ENCODE data around the gene BORCS5.
"Not testable (repeated sequence)": the region's sequence is repeated elsewhere in the genome, so short reads cannot be mapped to it uniquely, and the experiment has no call there.

The BORCS5 gene

DNA sequence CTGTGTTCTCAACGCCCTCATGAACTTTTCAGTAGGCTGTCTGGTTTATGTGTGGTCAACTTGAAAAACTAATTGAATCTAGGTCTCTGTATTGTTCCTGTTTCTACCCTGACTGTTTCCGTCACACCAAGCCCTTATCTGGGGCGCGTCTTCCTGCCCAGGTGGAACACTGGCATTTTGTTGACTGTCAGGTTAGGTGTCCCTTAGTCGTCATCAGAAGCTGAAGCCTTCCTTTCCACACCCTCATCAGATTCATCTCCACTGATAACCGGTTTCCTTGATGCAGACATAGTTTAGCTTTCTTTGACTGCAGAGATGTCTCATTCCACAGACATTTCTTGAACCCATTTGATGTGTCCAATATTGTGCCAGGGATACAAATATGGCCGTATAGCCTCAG, 109.3 kb downstream of the BORCS5 start:
- peaks cover 4% of the 10 kb centered on the region for H3K27me3 Mint-ChIP-seq (ENCODE audit: low read depth, poor library complexity)
- peaks cover 49% of the 10 kb centered on the region for H3K36me3 Mint-ChIP-seq (ENCODE audit: low read depth)
- no peak for TF ChIP-seq CTCF (IDR thresholded peaks at IDR 0.05)
- no peak for DNase-seq
- no peaks in the 10 kb centered on the region for H3K4me1 Mint-ChIP-seq
- H3K27ac Mint-ChIP-seq, result peak overlapping the region; percentile 8
- no peak overlapping the region for H3K4me3 Mint-ChIP-seq
- peaks cover 24% of the 10 kb centered on the region for H3K9me3 Mint-ChIP-seq

- Mint-ChIP-seq H3K4me3 (no peak overlapping the region), H3K27me3 (ENCODE audit: low read depth, poor library complexity) (no peaks in the 10 kb centered on the region), H3K4me1 (peaks cover 7% of the 10 kb centered on the region), H3K27ac (peak overlapping the region; percentile 53), H3K36me3 (ENCODE audit: low read depth) (peaks cover 58% of the 10 kb centered on the region), H3K9me3 (peaks cover 32% of the 10 kb centered on the region)
- no peak for TF ChIP-seq CTCF (IDR thresholded peaks at IDR 0.05)
- no peak for DNase-seq
Observed at GRCh38 chr12:12467264-12467663, 110.4 kb downstream of the BORCS5 start.

GRCh38 chr12:12467688-12468261, 110.9 kb downstream of the BORCS5 start:
- Mint-ChIP-seq H3K4me3 (no peak overlapping the region), H3K27me3 (ENCODE audit: low read depth, poor library complexity) (no peaks in the 10 kb centered on the region), H3K9me3 (peaks cover 32% of the 10 kb centered on the region), H3K27ac (peak overlapping the region; percentile 53), H3K4me1 (peaks cover 7% of the 10 kb centered on the region), H3K36me3 (ENCODE audit: low read depth) (peaks cover 58% of the 10 kb centered on the region)
- no peak for DNase-seq
- TF ChIP-seq CTCF (IDR thresholded peaks at IDR 0.05), result no peak

- Mint-ChIP-seq H3K9me3 (peaks cover 38% of the 10 kb centered on the region), H3K4me3 (no peak overlapping the region), H3K27me3 (ENCODE audit: low read depth, poor library complexity) (no peaks in the 10 kb centered on the region), H3K4me1 (peaks cover 7% of the 10 kb centered on the region), H3K27ac (no peak overlapping the region), H3K36me3 (ENCODE audit: low read depth) (peaks cover 66% of the 10 kb centered on the region)
- no peak for DNase-seq
- TF ChIP-seq CTCF (IDR thresholded peaks at IDR 0.05), result no peak
Observed at GRCh38 chr12:12468575-12468974, 111.7 kb downstream of the BORCS5 start.

DNA sequence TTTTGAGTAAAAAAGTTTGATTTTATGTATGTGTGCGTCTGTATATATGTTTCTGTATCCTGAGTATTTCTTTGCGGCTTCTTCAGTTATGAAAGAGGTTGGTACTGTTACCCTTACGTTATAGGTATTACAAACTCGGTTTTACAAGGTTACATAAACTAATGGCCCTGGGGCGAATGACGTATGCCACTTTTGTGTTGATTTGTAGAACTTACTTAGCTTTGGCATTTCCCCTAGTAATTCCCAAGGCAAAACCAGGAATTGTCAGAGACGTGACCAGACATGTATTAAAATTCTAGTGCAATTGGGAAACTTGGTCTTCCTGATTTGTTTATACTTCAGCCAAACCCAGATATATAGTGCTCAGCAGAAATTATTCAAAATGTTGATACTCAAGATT, 112.5 kb downstream of the BORCS5 start:
- no peak for TF ChIP-seq CTCF (IDR thresholded peaks at IDR 0.05)
- no peak for DNase-seq
- Mint-ChIP-seq H3K27ac (no peak overlapping the region), H3K4me3 (no peak overlapping the region), H3K4me1 (peaks cover 7% of the 10 kb centered on the region), H3K36me3 (ENCODE audit: low read depth) (peaks cover 69% of the 10 kb centered on the region), H3K27me3 (ENCODE audit: low read depth, poor library complexity) (no peaks in the 10 kb centered on the region), H3K9me3 (peaks cover 38% of the 10 kb centered on the region)

GRCh38 chr12:12470751-12471306, 114.0 kb downstream of the BORCS5 start:
- Mint-ChIP-seq H3K4me3 (no peak overlapping the region), H3K36me3 (ENCODE audit: low read depth) (peaks cover 82% of the 10 kb centered on the region), H3K4me1 (peaks cover 7% of the 10 kb centered on the region), H3K27me3 (ENCODE audit: low read depth, poor library complexity) (no peaks in the 10 kb centered on the region), H3K27ac (no peak overlapping the region), H3K9me3 (peaks cover 38% of the 10 kb centered on the region)
- DNase-seq, result no peak
- no peak for TF ChIP-seq CTCF (IDR thresholded peaks at IDR 0.05)

DNA sequence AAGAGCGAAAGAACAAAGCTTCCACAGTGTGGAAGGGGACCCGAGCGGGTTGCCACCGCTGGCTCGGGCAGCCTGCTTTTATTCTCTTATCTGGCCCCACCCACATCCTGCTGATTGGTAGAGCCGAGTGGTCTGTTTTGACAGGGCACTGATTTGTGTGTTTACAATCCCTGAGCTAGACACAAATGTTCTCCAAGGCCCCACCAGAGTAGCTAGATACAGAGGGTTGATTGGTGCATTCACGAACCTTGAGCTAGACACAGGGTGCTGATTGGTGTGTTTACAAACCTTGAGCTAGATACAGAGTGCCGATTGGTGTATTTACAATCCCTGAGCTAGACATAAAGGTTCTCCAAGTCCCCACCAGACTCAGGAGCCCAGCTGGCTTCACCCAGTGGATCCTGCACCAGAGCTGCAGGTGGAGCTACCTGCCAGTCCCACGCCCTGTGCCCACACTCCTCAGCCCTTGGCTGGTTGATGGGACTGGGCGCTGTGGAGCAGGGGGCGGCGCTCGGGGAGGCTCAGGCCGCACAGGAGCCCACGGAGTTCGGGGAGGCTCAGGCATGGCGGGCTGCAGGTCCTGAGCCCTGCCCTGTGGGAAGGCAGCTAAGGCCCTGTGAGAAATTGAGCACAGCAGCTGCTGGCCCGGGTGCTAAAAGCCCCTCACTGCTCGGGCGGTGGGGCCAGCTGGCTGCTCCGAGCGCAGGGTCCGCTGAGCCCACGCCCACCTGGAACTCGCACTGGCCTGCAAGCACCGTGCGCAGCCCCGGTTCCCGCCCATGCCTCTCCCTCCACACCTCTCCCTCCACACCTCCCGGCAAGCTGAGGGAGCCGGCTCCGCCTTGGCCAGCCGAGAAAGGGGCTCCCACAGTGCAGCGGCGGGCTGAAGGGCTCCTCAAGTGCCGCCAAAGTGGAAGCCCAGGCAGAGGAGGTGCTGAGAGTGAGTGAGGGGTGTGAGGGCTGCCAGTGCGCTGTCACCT, 115.4 kb downstream of the BORCS5 start:
- H3K4me1 Mint-ChIP-seq; DNase-seq; H3K27me3 Mint-ChIP-seq (ENCODE audit: low read depth, poor library complexity); H3K4me3 Mint-ChIP-seq: not testable (repeated sequence)
- Mint-ChIP-seq H3K36me3 (ENCODE audit: low read depth) (peaks cover 88% of the 10 kb centered on the region), H3K27ac (peak overlapping the region; percentile 97), H3K9me3 (peaks cover 38% of the 10 kb centered on the region)

All from nephron progenitor cell (in vitro differentiated cells).